HG02678 (cell line): ENCODE measurements around the gene ENSA.
"Not testable (repeated sequence)": the region's sequence is repeated elsewhere in the genome, so short reads cannot be mapped to it uniquely, and the experiment has no call there.

Experiments used
- ATAC-seq: cut with Tn5 transposase; IDR thresholded peaks from one replicate; pipeline ENCODE4 v1.9.1; 2021; ENCODE audit warnings: mild to moderate bottlenecking, moderate library complexity; ENCODE audit not compliant: unreplicated experiment

The ENSA gene

GRCh38 chr1:150629115-150629928 is at the start of gene ENSA:
Gene ENSA, minus strand, starts transcription at chr1:150629612. Its CDS starts 142 bp downstream, at chr1:150629470.
- peak; percentile 87 for ATAC-seq

- ATAC-seq = no peak
Observed at GRCh38 chr1:150678988-150679387, 49.6 kb upstream of the ENSA start.

- no peak for ATAC-seq
Observed at GRCh38 chr1:150674881-150675280, 45.5 kb upstream of the ENSA start.

- ATAC-seq = no peak
Observed at GRCh38 chr1:150663321-150663720, 33.9 kb upstream of the ENSA start.

- no peak for ATAC-seq
Observed at GRCh38 chr1:150662811-150663210, 33.4 kb upstream of the ENSA start.

- no peak for ATAC-seq
Observed at GRCh38 chr1:150661156-150661555, 31.7 kb upstream of the ENSA start.

GRCh38 chr1:150660584-150660983 is 31.2 kb upstream of the ENSA start:
- no peak for ATAC-seq

GRCh38 chr1:150657064-150657463 is 27.7 kb upstream of the ENSA start:
- ATAC-seq = not testable (repeated sequence)

- not testable (repeated sequence) for ATAC-seq
Observed at GRCh38 chr1:150654635-150655034, 25.2 kb upstream of the ENSA start.

- no peak for ATAC-seq
Observed at GRCh38 chr1:150650193-150650592, 20.8 kb upstream of the ENSA start.

GRCh38 chr1:150649441-150650075 is 20.1 kb upstream of the ENSA start:
- ATAC-seq = no peak

GRCh38 chr1:150642296-150642695 is 12.9 kb upstream of the ENSA start:
- ATAC-seq = no peak

GRCh38 chr1:150641126-150641815 is 11.9 kb upstream of the ENSA start:
- not testable (repeated sequence) for ATAC-seq

GRCh38 chr1:150638430-150638829 is 9.0 kb upstream of the ENSA start:
- ATAC-seq = not testable (repeated sequence)

- ATAC-seq = not testable (repeated sequence)
Observed at GRCh38 chr1:150634839-150635622, 5.6 kb upstream of the ENSA start.

GRCh38 chr1:150628766-150629114 is 672 bp downstream of the ENSA start:
- ATAC-seq = no peak

GRCh38 chr1:150627826-150628410 is 1.5 kb downstream of the ENSA start:
- no peak for ATAC-seq

- ATAC-seq = no peak
Observed at GRCh38 chr1:150626150-150626549, 3.3 kb downstream of the ENSA start.

GRCh38 chr1:150624546-150624945 is 4.9 kb downstream of the ENSA start:
- not testable (repeated sequence) for ATAC-seq

GRCh38 chr1:150624134-150624533 is 5.3 kb downstream of the ENSA start:
- ATAC-seq = not testable (repeated sequence)
